Measurements from ENCODE around the gene NR1I3. TPM values are rescaled to one million over a fixed set of nuclear protein-coding genes. Genes with fewer than 3 reads are reported as not detected.
A peak's percentile ranks its signal among the peaks of the same experiment; 100 is the strongest.

Gene NR1I3
- total and polyA plus RNA-seq, 2 experiments from 2014 or later, result 0.50 TPM; not detected in 1

DNA sequence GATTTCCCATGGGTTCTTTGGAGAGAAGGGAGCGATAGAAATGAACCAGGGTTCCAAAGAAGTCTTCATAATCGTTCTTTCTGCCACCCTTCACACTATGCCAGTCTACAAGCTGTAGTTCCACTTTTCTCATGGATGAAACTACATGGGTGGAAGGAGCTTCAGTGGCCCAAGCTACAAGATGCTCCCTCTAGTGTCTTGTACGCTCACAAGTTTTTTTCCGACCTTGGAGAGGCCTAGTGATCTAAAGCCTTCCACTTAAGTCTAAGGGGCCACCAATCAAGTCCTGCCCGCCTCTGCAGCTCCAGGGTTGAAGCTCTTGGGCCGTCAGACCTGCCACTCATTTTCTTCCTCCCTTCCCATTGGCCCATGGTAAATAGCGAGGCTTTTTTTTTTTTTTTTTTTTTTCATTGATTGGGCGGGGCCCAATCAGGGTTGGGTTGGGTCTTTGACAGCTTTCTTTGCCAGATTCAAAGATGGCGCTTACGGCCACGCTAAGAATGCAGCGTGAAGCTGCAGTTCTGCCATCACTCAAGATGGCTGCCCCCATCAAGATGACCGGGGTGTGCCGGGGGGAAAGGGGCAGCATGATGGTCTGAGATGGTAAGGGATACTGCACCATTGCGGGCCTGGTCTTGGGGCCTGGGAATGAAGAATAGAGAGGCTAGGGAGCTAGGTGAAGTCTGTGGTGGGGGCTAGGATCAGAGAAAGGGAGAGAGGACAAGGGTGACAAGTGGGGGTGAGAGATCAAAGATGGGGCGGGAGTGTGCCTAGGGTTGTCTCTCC, 12.3 kb downstream of the NR1I3 start, which contains the start of gene TOMM40L:
TSS of gene TOMM40L (plus strand) at position 527 of the 786 bp plus-strand sequence. CDS start 430 bp downstream, outside the sequence.
- peaks cover 20% of the 10 kb centered on the region for H3K36me3 Mint-ChIP-seq (ENCODE audit: low read depth)
- ATAC-seq (peak; percentile 92), DNase-seq (ENCODE audit: low spot score) (peak; percentile 98)
- H3K4me1 ChIP-seq (ENCODE audit: insufficient read depth), result peaks cover 13% of the 10 kb centered on the region
- peaks cover 26% of the 10 kb centered on the region for H3K4me1 Mint-ChIP-seq
- peak within 1 kb of the TSS; percentile 97 for H3K4me3 Mint-ChIP-seq
- no peaks in the 10 kb centered on the region for H3K9me3 Mint-ChIP-seq
- peaks cover 3% of the 10 kb centered on the region; the same call in 1 of the 2 replicates for H3F3A ChIP-seq (replicated peaks; ENCODE audit: low read depth)
- no peaks in the 10 kb centered on the region for H3K79me2 ChIP-seq (replicated peaks; ENCODE audit: insufficient read depth)
- H3K4me3 ChIP-seq, result peak within 1 kb of the TSS; percentile 55
- H2AFZ ChIP-seq, result peak within 1 kb of the TSS; percentile 11
- H3K9me2 ChIP-seq (ENCODE audit: insufficient read depth), result no peaks in the 10 kb centered on the region
- peak within 1 kb of the TSS; percentile 84; the same call in 1 of the 2 replicates for H3K27ac ChIP-seq (ENCODE audit: low read depth)
- H3K27me3 ChIP-seq (ENCODE audit: insufficient read depth), result no peaks in the 10 kb centered on the region
- H3K36me3 ChIP-seq (ENCODE audit: insufficient read depth), result peaks cover 6% of the 10 kb centered on the region
- peak within 1 kb of the TSS; percentile 95 for H3K27ac Mint-ChIP-seq
- no peaks in the 10 kb centered on the region for H4K20me1 ChIP-seq (replicated peaks; ENCODE audit: insufficient read depth)
- peak within 1 kb of the TSS; percentile 96 for H3K4me2 ChIP-seq
- H3K27me3 Mint-ChIP-seq (ENCODE audit: insufficient read depth, low read depth, poor library complexity), result peaks cover 6% of the 10 kb centered on the region
- TF ChIP-seq JUNB (IDR thresholded peaks at IDR 0.05; ENCODE audit: unreplicated experiment) (no peak), POLR2AphosphoS5 (IDR thresholded peaks at IDR 0.05; ENCODE audit: low read depth) (0 out of 2 replicates have a peak, but pooled peaks have one; percentile 16), CTCF (conservative IDR thresholded peaks at IDR 0.05; ENCODE audit: low read depth in 2 of 2) (peak; percentile 56 to 74), ZNF462 (CRISPR knock-in tag; IDR thresholded peaks at IDR 0.05) (peak; percentile 100), CREB1 (CRISPR knock-in tag; IDR thresholded peaks at IDR 0.05; ENCODE audit: low read depth) (no peak), EZH2 (IDR thresholded peaks at IDR 0.05; ENCODE audit: low read depth, unreplicated experiment) (no peak), STAT1 (IDR thresholded peaks at IDR 0.05; ENCODE audit: unreplicated experiment) (no peak), NANOG (IDR thresholded peaks at IDR 0.05; ENCODE audit: borderline replicate concordance) (no peak), ZNF331 (CRISPR knock-in tag; IDR thresholded peaks at IDR 0.05; ENCODE audit: low read depth) (no peak), EZH2phosphoT487 (IDR thresholded peaks at IDR 0.05; ENCODE audit: unreplicated experiment) (no peak), ZNF114 (CRISPR knock-in tag; IDR thresholded peaks at IDR 0.05) (peak; percentile 93; the same call in 1 of the 2 replicates)
- TF ChIP-seq, protein P1, sequence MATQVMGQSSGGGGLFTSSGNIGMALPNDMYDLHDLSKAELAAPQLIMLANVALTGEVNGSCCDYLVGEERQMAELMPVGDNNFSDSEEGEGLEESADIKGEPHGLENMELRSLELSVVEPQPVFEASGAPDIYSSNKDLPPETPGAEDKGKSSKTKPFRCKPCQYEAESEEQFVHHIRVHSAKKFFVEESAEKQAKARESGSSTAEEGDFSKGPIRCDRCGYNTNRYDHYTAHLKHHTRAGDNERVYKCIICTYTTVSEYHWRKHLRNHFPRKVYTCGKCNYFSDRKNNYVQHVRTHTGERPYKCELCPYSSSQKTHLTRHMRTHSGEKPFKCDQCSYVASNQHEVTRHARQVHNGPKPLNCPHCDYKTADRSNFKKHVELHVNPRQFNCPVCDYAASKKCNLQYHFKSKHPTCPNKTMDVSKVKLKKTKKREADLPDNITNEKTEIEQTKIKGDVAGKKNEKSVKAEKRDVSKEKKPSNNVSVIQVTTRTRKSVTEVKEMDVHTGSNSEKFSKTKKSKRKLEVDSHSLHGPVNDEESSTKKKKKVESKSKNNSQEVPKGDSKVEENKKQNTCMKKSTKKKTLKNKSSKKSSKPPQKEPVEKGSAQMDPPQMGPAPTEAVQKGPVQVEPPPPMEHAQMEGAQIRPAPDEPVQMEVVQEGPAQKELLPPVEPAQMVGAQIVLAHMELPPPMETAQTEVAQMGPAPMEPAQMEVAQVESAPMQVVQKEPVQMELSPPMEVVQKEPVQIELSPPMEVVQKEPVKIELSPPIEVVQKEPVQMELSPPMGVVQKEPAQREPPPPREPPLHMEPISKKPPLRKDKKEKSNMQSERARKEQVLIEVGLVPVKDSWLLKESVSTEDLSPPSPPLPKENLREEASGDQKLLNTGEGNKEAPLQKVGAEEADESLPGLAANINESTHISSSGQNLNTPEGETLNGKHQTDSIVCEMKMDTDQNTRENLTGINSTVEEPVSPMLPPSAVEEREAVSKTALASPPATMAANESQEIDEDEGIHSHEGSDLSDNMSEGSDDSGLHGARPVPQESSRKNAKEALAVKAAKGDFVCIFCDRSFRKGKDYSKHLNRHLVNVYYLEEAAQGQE (IDR thresholded peaks at IDR 0.05; ENCODE audit: unreplicated experiment), result no peak
- TF ChIP-seq, protein P2, sequence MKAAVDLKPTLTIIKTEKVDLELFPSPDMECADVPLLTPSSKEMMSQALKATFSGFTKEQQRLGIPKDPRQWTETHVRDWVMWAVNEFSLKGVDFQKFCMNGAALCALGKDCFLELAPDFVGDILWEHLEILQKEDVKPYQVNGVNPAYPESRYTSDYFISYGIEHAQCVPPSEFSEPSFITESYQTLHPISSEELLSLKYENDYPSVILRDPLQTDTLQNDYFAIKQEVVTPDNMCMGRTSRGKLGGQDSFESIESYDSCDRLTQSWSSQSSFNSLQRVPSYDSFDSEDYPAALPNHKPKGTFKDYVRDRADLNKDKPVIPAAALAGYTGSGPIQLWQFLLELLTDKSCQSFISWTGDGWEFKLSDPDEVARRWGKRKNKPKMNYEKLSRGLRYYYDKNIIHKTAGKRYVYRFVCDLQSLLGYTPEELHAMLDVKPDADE (IDR thresholded peaks at IDR 0.05), result peak; percentile 75

Data from GM23338 (cell line).